Adrenal gland (tissue), 5 donors: ENCODE data around the gene CDK13.

Experiments used
- CTCF ChIP-seq, 6 experiments: fragments of 450-650 bp in 4 of 6; fragments of 200-600 bp in 2 of 6; sonication (generic) in 1 of 6; IDR thresholded peaks; 1 replicate in 5 of 6; 2 replicates in 1 of 6; pipeline versions ENCODE4 v1.5.1 to v1.8.0; 2016 to 2021; ENCODE audit warnings: antibody characterized with exemption in 6 of 6, mild to moderate bottlenecking in 2 of 6, moderate library complexity in 1 of 6
- POLR2A ChIP-seq, 2 donors: fragments of 450-650 bp; IDR thresholded peaks; one replicate each; pipeline ENCODE4 v1.6.1; 2017; ENCODE audit warnings: antibody characterized with exemption in 2 of 2, mild to moderate bottlenecking in 2 of 2, moderate library complexity in 1 of 2
- donor health status: DM: no; HTN: no; CAD: no.

DNA sequence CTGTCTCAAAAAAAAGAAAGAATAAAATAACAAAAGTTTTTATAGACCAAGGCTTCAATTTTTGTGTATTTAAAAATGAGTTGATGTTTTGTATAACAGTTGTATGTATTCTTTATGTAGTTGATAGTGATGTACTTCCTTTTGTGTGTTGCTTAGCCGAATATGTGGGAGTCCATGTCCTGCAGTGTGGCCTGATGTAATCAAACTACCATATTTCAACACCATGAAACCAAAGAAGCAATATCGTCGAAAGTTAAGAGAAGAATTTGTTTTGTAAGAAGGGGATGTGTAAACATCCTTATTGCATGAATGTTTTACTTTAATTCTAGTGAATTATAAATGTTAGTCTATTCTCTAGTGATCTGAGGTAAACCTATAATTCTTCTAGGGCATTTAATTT, 127.8 kb downstream of the CDK13 start:
- TF ChIP-seq CTCF (IDR thresholded peaks at IDR 0.05) (no peak), POLR2A (IDR thresholded peaks at IDR 0.05) (no peak)
